ENCODE results near the gene COL9A2.

DNA sequence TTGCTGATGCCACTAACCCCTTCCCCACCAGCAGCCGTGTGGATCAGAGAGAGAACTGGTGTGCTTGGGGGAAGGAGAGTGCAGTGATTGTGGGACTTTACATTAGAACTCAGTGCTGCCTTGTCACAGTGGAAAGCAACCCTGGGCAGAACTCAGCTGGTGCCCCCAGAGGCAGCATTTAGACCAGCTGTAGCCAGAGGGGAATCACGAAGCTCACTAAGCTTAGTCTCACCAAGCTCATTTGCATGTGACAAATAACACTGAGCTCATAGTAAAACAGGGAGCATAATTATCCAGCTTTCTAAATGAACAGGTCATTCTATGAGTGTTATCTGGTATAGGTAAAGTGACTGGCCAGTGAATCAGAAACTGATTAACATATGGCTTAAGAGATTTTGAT is 46.6 kb upstream of the COL9A2 start:
- TF ChIP-seq EZH2 (IDR thresholded peaks at IDR 0.05; ENCODE audit: low read depth), result no peak
- TF ChIP-seq, protein P1, sequence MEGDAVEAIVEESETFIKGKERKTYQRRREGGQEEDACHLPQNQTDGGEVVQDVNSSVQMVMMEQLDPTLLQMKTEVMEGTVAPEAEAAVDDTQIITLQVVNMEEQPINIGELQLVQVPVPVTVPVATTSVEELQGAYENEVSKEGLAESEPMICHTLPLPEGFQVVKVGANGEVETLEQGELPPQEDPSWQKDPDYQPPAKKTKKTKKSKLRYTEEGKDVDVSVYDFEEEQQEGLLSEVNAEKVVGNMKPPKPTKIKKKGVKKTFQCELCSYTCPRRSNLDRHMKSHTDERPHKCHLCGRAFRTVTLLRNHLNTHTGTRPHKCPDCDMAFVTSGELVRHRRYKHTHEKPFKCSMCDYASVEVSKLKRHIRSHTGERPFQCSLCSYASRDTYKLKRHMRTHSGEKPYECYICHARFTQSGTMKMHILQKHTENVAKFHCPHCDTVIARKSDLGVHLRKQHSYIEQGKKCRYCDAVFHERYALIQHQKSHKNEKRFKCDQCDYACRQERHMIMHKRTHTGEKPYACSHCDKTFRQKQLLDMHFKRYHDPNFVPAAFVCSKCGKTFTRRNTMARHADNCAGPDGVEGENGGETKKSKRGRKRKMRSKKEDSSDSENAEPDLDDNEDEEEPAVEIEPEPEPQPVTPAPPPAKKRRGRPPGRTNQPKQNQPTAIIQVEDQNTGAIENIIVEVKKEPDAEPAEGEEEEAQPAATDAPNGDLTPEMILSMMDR (conservative IDR thresholded peaks at IDR 0.05), result no peak

Data from PC-9 (cell line).